Measurements from ENCODE around the gene NADSYN1.
"Not testable (repeated sequence)": the region's sequence is repeated elsewhere in the genome, so short reads cannot be mapped to it uniquely, and the experiment has no call there.

Gene NADSYN1

GRCh38 chr11:71453037-71453917 lies at the start of gene NADSYN1:
Gene NADSYN1, plus strand, starts transcription at chr11:71453203. Its CDS starts 94 bp downstream, at chr11:71453297.
- no peaks in the 10 kb centered on the region for H3K9me3 Mint-ChIP-seq
- H3K27me3 Mint-ChIP-seq: no peaks in the 10 kb centered on the region
- H3K4me3 Mint-ChIP-seq: peak within 1 kb of the TSS; percentile 91
- H3K4me1 Mint-ChIP-seq: peaks cover 60% of the 10 kb centered on the region
- peak; percentile 88 for ATAC-seq
- peak within 1 kb of the TSS; percentile 67 for H3K27ac Mint-ChIP-seq
- H3K36me3 Mint-ChIP-seq: peaks cover 37% of the 10 kb centered on the region

- H3K36me3 Mint-ChIP-seq: no peaks in the 10 kb centered on the region
- no peak for ATAC-seq
- H3K4me1 Mint-ChIP-seq: peaks cover 6% of the 10 kb centered on the region
- no peak overlapping the region for H3K27ac Mint-ChIP-seq
- H3K4me3 Mint-ChIP-seq: no peak overlapping the region
- peaks cover 7% of the 10 kb centered on the region for H3K9me3 Mint-ChIP-seq
- H3K27me3 Mint-ChIP-seq: peaks cover 18% of the 10 kb centered on the region
These were observed 48.8 kb upstream of the NADSYN1 start for GRCh38 chr11:71404209-71404608.

GRCh38 chr11:71406681-71407080 lies 46.3 kb upstream of the NADSYN1 start:
- peaks cover 13% of the 10 kb centered on the region for H3K9me3 Mint-ChIP-seq
- H3K4me1 Mint-ChIP-seq: peaks cover 6% of the 10 kb centered on the region
- H3K27ac Mint-ChIP-seq: no peak overlapping the region
- no peak for ATAC-seq
- no peak overlapping the region for H3K4me3 Mint-ChIP-seq
- H3K36me3 Mint-ChIP-seq: no peaks in the 10 kb centered on the region
- H3K27me3 Mint-ChIP-seq: peaks cover 17% of the 10 kb centered on the region

GRCh38 chr11:71407356-71407755 lies 45.6 kb upstream of the NADSYN1 start:
- H3K27me3 Mint-ChIP-seq: peaks cover 11% of the 10 kb centered on the region
- H3K4me3 Mint-ChIP-seq: no peak overlapping the region
- H3K27ac Mint-ChIP-seq: no peak overlapping the region
- H3K9me3 Mint-ChIP-seq: peaks cover 13% of the 10 kb centered on the region
- no peaks in the 10 kb centered on the region for H3K36me3 Mint-ChIP-seq
- H3K4me1 Mint-ChIP-seq: peaks cover 6% of the 10 kb centered on the region
- ATAC-seq: no peak

- Mint-ChIP-seq H3K27me3 (peaks cover 8% of the 10 kb centered on the region), H3K36me3 (no peaks in the 10 kb centered on the region), H3K4me3 (no peak overlapping the region), H3K4me1 (peaks cover 6% of the 10 kb centered on the region), H3K9me3 (peaks cover 9% of the 10 kb centered on the region), H3K27ac (no peak overlapping the region)
- no peak for ATAC-seq
These were observed 44.2 kb upstream of the NADSYN1 start for GRCh38 chr11:71408826-71409225.

- no peak for ATAC-seq
- Mint-ChIP-seq H3K9me3 (peaks cover 12% of the 10 kb centered on the region), H3K36me3 (peaks cover 7% of the 10 kb centered on the region), H3K4me3 (no peak overlapping the region), H3K27me3 (peaks cover 18% of the 10 kb centered on the region), H3K27ac (no peak overlapping the region), H3K4me1 (peaks cover 6% of the 10 kb centered on the region)
These were observed 42.5 kb upstream of the NADSYN1 start for GRCh38 chr11:71410363-71410966.

GRCh38 chr11:71414645-71415044 lies 38.4 kb upstream of the NADSYN1 start:
- peaks cover 12% of the 10 kb centered on the region for H3K9me3 Mint-ChIP-seq
- H3K4me1 Mint-ChIP-seq: peaks cover 23% of the 10 kb centered on the region
- H3K4me3 Mint-ChIP-seq: no peak overlapping the region
- peaks cover 7% of the 10 kb centered on the region for H3K36me3 Mint-ChIP-seq
- H3K27me3 Mint-ChIP-seq: peaks cover 19% of the 10 kb centered on the region
- H3K27ac Mint-ChIP-seq: no peak overlapping the region
- ATAC-seq: no peak

GRCh38 chr11:71418643-71419042 lies 34.4 kb upstream of the NADSYN1 start:
- H3K9me3 Mint-ChIP-seq: peaks cover 6% of the 10 kb centered on the region
- H3K27ac Mint-ChIP-seq: peak overlapping the region; percentile 38
- peak; percentile 96 for ATAC-seq
- H3K36me3 Mint-ChIP-seq: peaks cover 7% of the 10 kb centered on the region
- no peak overlapping the region for H3K4me3 Mint-ChIP-seq
- peaks cover 19% of the 10 kb centered on the region for H3K27me3 Mint-ChIP-seq
- peaks cover 42% of the 10 kb centered on the region for H3K4me1 Mint-ChIP-seq

- Mint-ChIP-seq H3K4me3 (no peak overlapping the region), H3K36me3 (no peaks in the 10 kb centered on the region), H3K9me3 (no peaks in the 10 kb centered on the region), H3K27ac (no peak overlapping the region), H3K4me1 (peaks cover 50% of the 10 kb centered on the region), H3K27me3 (no peaks in the 10 kb centered on the region)
- no peak for ATAC-seq
These were observed 32.4 kb upstream of the NADSYN1 start for GRCh38 chr11:71420455-71421241.

GRCh38 chr11:71421392-71421950 lies 31.5 kb upstream of the NADSYN1 start:
- H3K27ac Mint-ChIP-seq: no peak overlapping the region
- H3K4me3 Mint-ChIP-seq: no peak overlapping the region
- H3K4me1 Mint-ChIP-seq: peaks cover 59% of the 10 kb centered on the region
- no peaks in the 10 kb centered on the region for H3K27me3 Mint-ChIP-seq
- no peaks in the 10 kb centered on the region for H3K9me3 Mint-ChIP-seq
- H3K36me3 Mint-ChIP-seq: no peaks in the 10 kb centered on the region
- no peak for ATAC-seq

GRCh38 chr11:71422318-71422717 lies 30.7 kb upstream of the NADSYN1 start:
- not testable (repeated sequence) for H3K9me3 Mint-ChIP-seq, H3K4me3 Mint-ChIP-seq, H3K27ac Mint-ChIP-seq, H3K36me3 Mint-ChIP-seq, H3K27me3 Mint-ChIP-seq, ATAC-seq
- peaks cover 60% of the 10 kb centered on the region for H3K4me1 Mint-ChIP-seq

GRCh38 chr11:71423181-71423790 lies 29.7 kb upstream of the NADSYN1 start:
- peaks cover 50% of the 10 kb centered on the region for H3K4me1 Mint-ChIP-seq
- peak overlapping the region; percentile 67 for H3K27ac Mint-ChIP-seq
- H3K27me3 Mint-ChIP-seq: no peaks in the 10 kb centered on the region
- no peaks in the 10 kb centered on the region for H3K36me3 Mint-ChIP-seq
- no peak for ATAC-seq
- no peak overlapping the region for H3K4me3 Mint-ChIP-seq
- H3K9me3 Mint-ChIP-seq: no peaks in the 10 kb centered on the region

- Mint-ChIP-seq H3K4me3 (no peak overlapping the region), H3K27me3 (no peaks in the 10 kb centered on the region), H3K27ac (no peak overlapping the region), H3K9me3 (no peaks in the 10 kb centered on the region), H3K4me1 (peaks cover 32% of the 10 kb centered on the region), H3K36me3 (no peaks in the 10 kb centered on the region)
- ATAC-seq: no peak
These were observed 27.6 kb upstream of the NADSYN1 start for GRCh38 chr11:71425409-71425808.

GRCh38 chr11:71425860-71426259 lies 27.1 kb upstream of the NADSYN1 start:
- Mint-ChIP-seq H3K27ac (no peak overlapping the region), H3K27me3 (no peaks in the 10 kb centered on the region), H3K4me1 (peaks cover 30% of the 10 kb centered on the region), H3K9me3 (no peaks in the 10 kb centered on the region), H3K4me3 (no peak overlapping the region), H3K36me3 (no peaks in the 10 kb centered on the region)
- ATAC-seq: peak; percentile 47

- ATAC-seq: no peak
- H3K4me3 Mint-ChIP-seq: no peak overlapping the region
- H3K27me3 Mint-ChIP-seq: no peaks in the 10 kb centered on the region
- H3K27ac Mint-ChIP-seq: no peak overlapping the region
- peaks cover 30% of the 10 kb centered on the region for H3K4me1 Mint-ChIP-seq
- no peaks in the 10 kb centered on the region for H3K36me3 Mint-ChIP-seq
- no peaks in the 10 kb centered on the region for H3K9me3 Mint-ChIP-seq
These were observed 26.6 kb upstream of the NADSYN1 start for GRCh38 chr11:71426413-71426812.
